NOMO-1 (cell line): ENCODE data around the gene SYNDIG1.

Source experiments
- DNase-seq, 2 experiments: peaks; one replicate each; lab custom pipeline; 2025; ENCODE audit not compliant: unreplicated experiment in 2 of 2; lab: John Stamatoyannopoulos, UW

Gene SYNDIG1

GRCh38 chr20:24559114-24559732 is 89.8 kb downstream of the SYNDIG1 start:
- no peak for DNase-seq

GRCh38 chr20:24560571-24561491 is 91.4 kb downstream of the SYNDIG1 start:
- no peak for DNase-seq

- DNase-seq = no peak
These were observed 96.5 kb downstream of the SYNDIG1 start for GRCh38 chr20:24565835-24566351.

GRCh38 chr20:24566656-24567055 is 97.2 kb downstream of the SYNDIG1 start:
- no peak for DNase-seq

GRCh38 chr20:24567508-24567907 is 98.1 kb downstream of the SYNDIG1 start:
- no peak for DNase-seq

- DNase-seq = no peak
These were observed 99.4 kb downstream of the SYNDIG1 start for GRCh38 chr20:24568842-24569241.

- no peak for DNase-seq
These were observed 101.7 kb downstream of the SYNDIG1 start for GRCh38 chr20:24571159-24571558.

GRCh38 chr20:24572140-24572539 is 102.7 kb downstream of the SYNDIG1 start:
- no peak for DNase-seq

- DNase-seq = no peak
These were observed 103.4 kb downstream of the SYNDIG1 start for GRCh38 chr20:24572862-24573261.

- DNase-seq = no peak
These were observed 104.1 kb downstream of the SYNDIG1 start for GRCh38 chr20:24573557-24573956.

- no peak for DNase-seq
These were observed 104.9 kb downstream of the SYNDIG1 start for GRCh38 chr20:24574307-24574706.

GRCh38 chr20:24574797-24575196 is 105.4 kb downstream of the SYNDIG1 start:
- DNase-seq = no peak

GRCh38 chr20:24575811-24576210 is 106.4 kb downstream of the SYNDIG1 start:
- no peak for DNase-seq

GRCh38 chr20:24576447-24576846 is 107.0 kb downstream of the SYNDIG1 start:
- DNase-seq = no peak

GRCh38 chr20:24577271-24577909 is 108.0 kb downstream of the SYNDIG1 start:
- no peak for DNase-seq

- no peak for DNase-seq
These were observed 109.4 kb downstream of the SYNDIG1 start for GRCh38 chr20:24578567-24579415.

GRCh38 chr20:24579475-24579874 is 110.0 kb downstream of the SYNDIG1 start:
- no peak for DNase-seq

- no peak for DNase-seq
These were observed 110.6 kb downstream of the SYNDIG1 start for GRCh38 chr20:24580006-24580405.

GRCh38 chr20:24580855-24581254 is 111.4 kb downstream of the SYNDIG1 start:
- DNase-seq = no peak

GRCh38 chr20:24581443-24582170 is 112.2 kb downstream of the SYNDIG1 start:
- no peak for DNase-seq
